Measurements from ENCODE around the gene SPN.

DNA sequence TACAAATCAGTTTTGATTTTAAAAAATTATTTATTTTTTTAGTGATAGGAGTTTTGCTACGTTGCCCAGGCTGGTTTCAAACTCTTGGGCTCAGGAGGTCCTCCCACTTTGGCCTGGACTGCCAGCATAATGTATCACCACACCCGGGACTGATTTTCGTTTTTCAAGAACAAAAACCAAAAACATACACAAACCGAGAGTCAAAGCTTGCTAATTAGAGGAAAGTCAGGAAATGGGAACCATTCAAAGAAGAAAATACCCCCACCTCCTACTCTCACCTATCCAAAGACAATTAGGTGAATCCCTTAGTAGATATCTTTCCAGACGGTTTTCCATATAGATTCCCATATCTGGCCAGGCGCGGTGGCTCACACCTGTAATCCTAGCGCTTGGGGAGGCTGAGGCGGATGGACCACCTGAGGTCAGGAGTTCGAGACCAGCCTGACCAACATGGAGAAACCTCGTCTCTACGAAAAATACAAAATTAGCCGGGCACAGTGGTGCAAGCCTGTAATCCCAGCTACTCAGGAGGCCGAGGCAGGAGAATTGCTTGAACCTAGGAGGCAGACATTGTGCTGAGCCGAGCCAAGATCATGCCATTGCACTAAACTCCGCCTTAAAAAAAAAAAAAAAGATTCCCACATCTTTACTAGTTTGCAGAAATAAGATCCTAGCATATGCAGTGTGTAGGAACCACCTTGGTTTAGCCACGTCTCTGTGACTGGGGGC is 883 bp upstream of the SPN start:
- TF ChIP-seq, protein P1, sequence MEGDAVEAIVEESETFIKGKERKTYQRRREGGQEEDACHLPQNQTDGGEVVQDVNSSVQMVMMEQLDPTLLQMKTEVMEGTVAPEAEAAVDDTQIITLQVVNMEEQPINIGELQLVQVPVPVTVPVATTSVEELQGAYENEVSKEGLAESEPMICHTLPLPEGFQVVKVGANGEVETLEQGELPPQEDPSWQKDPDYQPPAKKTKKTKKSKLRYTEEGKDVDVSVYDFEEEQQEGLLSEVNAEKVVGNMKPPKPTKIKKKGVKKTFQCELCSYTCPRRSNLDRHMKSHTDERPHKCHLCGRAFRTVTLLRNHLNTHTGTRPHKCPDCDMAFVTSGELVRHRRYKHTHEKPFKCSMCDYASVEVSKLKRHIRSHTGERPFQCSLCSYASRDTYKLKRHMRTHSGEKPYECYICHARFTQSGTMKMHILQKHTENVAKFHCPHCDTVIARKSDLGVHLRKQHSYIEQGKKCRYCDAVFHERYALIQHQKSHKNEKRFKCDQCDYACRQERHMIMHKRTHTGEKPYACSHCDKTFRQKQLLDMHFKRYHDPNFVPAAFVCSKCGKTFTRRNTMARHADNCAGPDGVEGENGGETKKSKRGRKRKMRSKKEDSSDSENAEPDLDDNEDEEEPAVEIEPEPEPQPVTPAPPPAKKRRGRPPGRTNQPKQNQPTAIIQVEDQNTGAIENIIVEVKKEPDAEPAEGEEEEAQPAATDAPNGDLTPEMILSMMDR (IDR thresholded peaks at IDR 0.05): no peak
- TF ChIP-seq POLR2A (IDR thresholded peaks at IDR 0.05) (no peak), EP300 (IDR thresholded peaks at IDR 0.05) (no peak)

All from tibial nerve (tissue), 4 donors.